OCI-LY1 (cell line): ENCODE data around the gene PKNOX1.

Experiments used
- EZH2 ChIP-seq: fragments of 200-600 bp; sonication (generic), shearing (Covaris generic); IDR thresholded peaks from 2 replicates; pipeline ENCODE4 v1.8.0; 2017; ENCODE audit warnings: borderline replicate concordance, mixed run types, mild to moderate bottlenecking, antibody characterized with exemption, low read length, moderate library complexity, mixed read lengths
- TF ChIP-seq, protein P1 (sequence below): fragments of 200-600 bp; sonication (generic), shearing (Covaris generic); IDR thresholded peaks from 2 replicates; pipeline ENCODE4 v1.5.1; 2017; ENCODE audit warnings: mild to moderate bottlenecking, antibody characterized with exemption, low read length, moderate library complexity, mixed read lengths

DNA sequence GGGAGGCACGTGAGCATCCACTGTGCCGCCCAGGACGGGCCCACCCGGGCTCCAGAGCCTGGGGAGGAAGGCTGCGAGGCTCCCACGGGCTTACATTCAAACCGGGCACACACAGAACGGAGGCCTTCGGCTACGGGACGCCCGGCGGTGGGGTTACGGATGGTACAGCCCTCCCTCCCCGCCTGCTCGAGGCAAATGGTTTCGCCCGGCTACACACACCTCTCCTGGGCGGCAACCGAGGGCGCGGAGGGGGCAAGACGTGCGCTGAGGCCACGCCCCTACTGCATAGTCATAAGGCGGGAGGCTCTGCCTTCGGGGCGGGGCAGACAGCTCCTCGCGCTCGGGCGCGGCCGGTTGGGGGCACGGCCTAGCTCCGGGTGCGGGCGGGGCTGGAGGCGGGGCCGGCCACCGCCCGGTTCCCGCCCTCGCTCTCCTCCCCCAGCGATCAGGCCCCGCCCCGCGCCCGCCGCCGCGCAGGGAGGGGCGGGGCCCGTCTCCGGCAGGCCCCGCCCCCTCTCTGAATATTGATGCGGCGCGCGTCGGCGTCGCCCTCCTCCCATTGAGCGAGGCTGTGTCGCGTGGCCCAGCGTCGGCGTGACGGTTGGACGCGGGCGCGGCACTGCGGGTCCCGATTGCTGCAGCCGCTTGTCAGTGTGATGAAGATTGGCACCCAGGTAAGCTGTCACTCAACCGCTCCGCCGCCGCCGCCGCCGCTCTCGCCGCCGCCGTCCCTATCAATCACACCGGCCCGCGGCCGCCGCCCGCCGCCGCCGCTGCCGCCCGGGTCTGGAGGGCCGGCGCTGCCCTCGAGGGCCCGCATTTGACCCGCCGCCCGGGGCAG, at the start of gene PKNOX1:
- TF ChIP-seq, protein P1, sequence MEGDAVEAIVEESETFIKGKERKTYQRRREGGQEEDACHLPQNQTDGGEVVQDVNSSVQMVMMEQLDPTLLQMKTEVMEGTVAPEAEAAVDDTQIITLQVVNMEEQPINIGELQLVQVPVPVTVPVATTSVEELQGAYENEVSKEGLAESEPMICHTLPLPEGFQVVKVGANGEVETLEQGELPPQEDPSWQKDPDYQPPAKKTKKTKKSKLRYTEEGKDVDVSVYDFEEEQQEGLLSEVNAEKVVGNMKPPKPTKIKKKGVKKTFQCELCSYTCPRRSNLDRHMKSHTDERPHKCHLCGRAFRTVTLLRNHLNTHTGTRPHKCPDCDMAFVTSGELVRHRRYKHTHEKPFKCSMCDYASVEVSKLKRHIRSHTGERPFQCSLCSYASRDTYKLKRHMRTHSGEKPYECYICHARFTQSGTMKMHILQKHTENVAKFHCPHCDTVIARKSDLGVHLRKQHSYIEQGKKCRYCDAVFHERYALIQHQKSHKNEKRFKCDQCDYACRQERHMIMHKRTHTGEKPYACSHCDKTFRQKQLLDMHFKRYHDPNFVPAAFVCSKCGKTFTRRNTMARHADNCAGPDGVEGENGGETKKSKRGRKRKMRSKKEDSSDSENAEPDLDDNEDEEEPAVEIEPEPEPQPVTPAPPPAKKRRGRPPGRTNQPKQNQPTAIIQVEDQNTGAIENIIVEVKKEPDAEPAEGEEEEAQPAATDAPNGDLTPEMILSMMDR, result no peak
- TF ChIP-seq EZH2, result no peak
